CD4-positive, alpha-beta T cell (primary cell): ENCODE measurements around the gene TNRC18. TPM values are rescaled to one million over a fixed set of nuclear protein-coding genes. Genes with fewer than 3 reads are reported as not detected.

Experiments
- ATAC-seq: fragments of 200-7000 bp; cut with Tn5 transposase; one replicate; pipeline ENCODE4 v1.10.0; 2022; ENCODE audit warnings: mild to moderate bottlenecking; ENCODE audit not compliant: poor library complexity
- CTCF ChIA-PET: fragments of 350-600 bp; sonication (Branson Sonifier 250); formaldehyde crosslinking; loops from one replicate; lab custom pipeline; 2021; ENCODE audit warnings: antibody characterized with exemption, inconsistent platforms; lab: Charles Lee
- POLR2A ChIA-PET: fragments of 350-600 bp; sonication (Branson Sonifier 250); formaldehyde crosslinking; loops from one replicate; lab custom pipeline; 2021; ENCODE audit warnings: antibody characterized with exemption, inconsistent platforms; lab: Charles Lee
- DNase-seq, 14 experiments: peaks; one replicate each; pipeline ENCODE4 v3.0.0-alpha.2; 2013 to 2020; ENCODE audit warnings: mixed read lengths in 2 of 14
- H3K27ac ChIP-seq, 2 donors: one replicate each; pipeline versions ENCODE4 v1.5.1 to v1.7.0; 2013; ENCODE audit warnings: low read length in 2 of 2, low read depth in 1 of 2, mild to moderate bottlenecking in 1 of 2
- H3K27me3 ChIP-seq, 2 experiments: 1 replicate in 1 of 2; 2 replicates in 1 of 2; pipeline versions ENCODE4 v1.6.1 to v1.7.0; 2013; ENCODE audit warnings: low read length in 2 of 2, control low read depth in 1 of 2, mild to moderate bottlenecking in 1 of 2, moderate library complexity in 1 of 2; ENCODE audit not compliant: insufficient read depth in 2 of 2, control insufficient read depth in 1 of 2
- H3K36me3 ChIP-seq: one replicate; pipeline ENCODE4 v1.6.1; 2013; ENCODE audit warnings: low read length, control low read depth; ENCODE audit not compliant: insufficient read depth
- H3K4me1 ChIP-seq: one replicate; pipeline ENCODE4 v1.6.1; 2013; ENCODE audit warnings: low read length, control low read depth; ENCODE audit not compliant: insufficient read depth
- H3K4me3 ChIP-seq: one replicate; pipeline ENCODE4 v1.5.1; 2013; ENCODE audit warnings: mild to moderate bottlenecking, low read length, moderate library complexity
- H3K9me3 ChIP-seq, 2 experiments: 1 replicate in 1 of 2; 2 replicates in 1 of 2; pipeline versions ENCODE4 v1.6.1 to v1.7.0; 2013; ENCODE audit warnings: low read length in 2 of 2, mild to moderate bottlenecking in 2 of 2, control low read depth in 1 of 2, moderate library complexity in 1 of 2; ENCODE audit not compliant: control insufficient read depth in 1 of 2, insufficient read depth in 1 of 2
- H3K27ac Mint-ChIP-seq: one replicate; pipeline ENCODE4 v1.8.0; 2020; ENCODE audit warnings: mixed read lengths
- H3K27me3 Mint-ChIP-seq: one replicate; pipeline ENCODE4 v1.8.0; 2021; ENCODE audit warnings: mixed read lengths
- H3K36me3 Mint-ChIP-seq: one replicate; pipeline ENCODE4 v1.8.0; 2021; ENCODE audit warnings: low read depth, mixed read lengths
- H3K4me1 Mint-ChIP-seq: one replicate; pipeline ENCODE4 v1.8.0; 2021; ENCODE audit warnings: low read depth, mixed read lengths
- H3K4me3 Mint-ChIP-seq: one replicate; pipeline ENCODE4 v1.8.0; 2020; ENCODE audit warnings: mild to moderate bottlenecking, mixed read lengths
- H3K9me3 Mint-ChIP-seq: one replicate; pipeline ENCODE4 v1.8.0; 2020; ENCODE audit warnings: mixed read lengths
- CTCF ChIP-seq: fragments of 200-600 bp; IDR thresholded peaks from one replicate; pipeline ENCODE4 v1.8.0; 2022; ENCODE audit warnings: antibody characterized with exemption, mild to moderate bottlenecking
- intact Hi-C, 2 experiments: fragments of 100-400 bp; cut with DNase I in 1 of 2; cut with micrococcal nuclease in 1 of 2; formaldehyde crosslinking; loops; one replicate each; pipeline versions ENCODE4 v1.15.1 to v1.9.0; 2023 to 2025; cut with DNase I, micrococcal nuclease
- total RNA-seq, 174 experiments: library from RNA in 2 of 174; stranded (reverse) in 2 of 174; gene quantifications; one replicate each; pipeline ENCODE4 v1.2.3 and lab custom pipeline; 2021 to 2026

The TNRC18 gene
- total RNA-seq, 2 experiments from 2014 or later: 69.9 TPM

GRCh38 chr7:5384618-5385017 lies 39.0 kb downstream of the TNRC18 start:
- CTCF ChIA-PET: no interaction called here

GRCh38 chr7:5383314-5384098 lies 40.1 kb downstream of the TNRC18 start:
- TF ChIP-seq CTCF: no peak
- Histone ChIP-seq H3K27ac (no peak overlapping the region), H3K9me3 (no peaks in the 10 kb centered on the region), H3K4me1 (peaks cover 52% of the 10 kb centered on the region), H3K36me3 (peaks cover 36% of the 10 kb centered on the region), H3K27me3 (no peaks in the 10 kb centered on the region), H3K4me3 (no peak overlapping the region)
- H3K27me3 Mint-ChIP-seq: no peaks in the 10 kb centered on the region
- intact Hi-C loops: no loop called here
- no peak overlapping the region for H3K4me3 Mint-ChIP-seq
- peaks cover 13% of the 10 kb centered on the region for H3K4me1 Mint-ChIP-seq
- no peak for DNase-seq
- ATAC-seq: no peak
- ChIA-PET POLR2A (interaction anchor here (1.9 kb wide), 1 partner anchor 13 kb away, joined by 8 read pairs; no protein-coding TSS in a partner anchor), CTCF (no interaction called here)
- no peak overlapping the region for H3K27ac Mint-ChIP-seq
- H3K9me3 Mint-ChIP-seq: no peaks in the 10 kb centered on the region
- peaks cover 28% of the 10 kb centered on the region for H3K36me3 Mint-ChIP-seq

More at GRCh38 chr7:5384618-5385017, 39.0 kb downstream of the TNRC18 start:
- intact Hi-C loops: no loop called here
- Histone ChIP-seq H3K4me3 (no peak overlapping the region), H3K27me3 (no peaks in the 10 kb centered on the region), H3K27ac (no peak overlapping the region), H3K9me3 (no peaks in the 10 kb centered on the region), H3K4me1 (peaks cover 52% of the 10 kb centered on the region), H3K36me3 (peaks cover 38% of the 10 kb centered on the region)
- ATAC-seq (no peak), DNase-seq (no peak)
- Mint-ChIP-seq H3K4me3 (no peak overlapping the region), H3K27ac (no peak overlapping the region), H3K36me3 (peaks cover 30% of the 10 kb centered on the region), H3K9me3 (no peaks in the 10 kb centered on the region), H3K4me1 (peaks cover 13% of the 10 kb centered on the region), H3K27me3 (no peaks in the 10 kb centered on the region)
- POLR2A ChIA-PET: no interaction called here
- TF ChIP-seq CTCF: no peak

- no peak overlapping the region for H3K4me3 ChIP-seq
- Mint-ChIP-seq H3K27ac (no peak overlapping the region), H3K4me1 (peaks cover 13% of the 10 kb centered on the region), H3K4me3 (no peak overlapping the region), H3K9me3 (no peaks in the 10 kb centered on the region), H3K36me3 (peaks cover 30% of the 10 kb centered on the region), H3K27me3 (no peaks in the 10 kb centered on the region)
- ChIA-PET CTCF (no interaction called here), POLR2A (interaction anchor here (1.9 kb wide), 1 partner anchor 14 kb away, joined by 8 read pairs; no protein-coding TSS in a partner anchor)
- ATAC-seq: no peak
- no peak for TF ChIP-seq CTCF
- intact Hi-C loops: no loop called here
- no peaks in the 10 kb centered on the region for H3K27me3 ChIP-seq
- H3K36me3 ChIP-seq: peaks cover 40% of the 10 kb centered on the region
- H3K9me3 ChIP-seq: no peaks in the 10 kb centered on the region
- DNase-seq: peak in 1 of 14 experiments; percentile 17
- H3K4me1 ChIP-seq: peaks cover 50% of the 10 kb centered on the region
- no peak overlapping the region for H3K27ac ChIP-seq
These were observed 41.2 kb downstream of the TNRC18 start for GRCh38 chr7:5382281-5382892.
